VCaP (cell line): ENCODE data around the gene TMEM74B.
"Not testable (repeated sequence)": the region's sequence is repeated elsewhere in the genome, so short reads cannot be mapped to it uniquely, and the experiment has no call there.

Experiments used
- H3K27ac ChIP-seq: fragments of 450-650 bp; 2 replicates; pipeline ENCODE4 v1.5.1; 2017
- CTCF ChIP-seq: fragments of 450-650 bp; conservative IDR thresholded peaks from 2 replicates; pipeline ENCODE4 v1.5.1; 2017; ENCODE audit warnings: mild to moderate bottlenecking, moderate library complexity

The TMEM74B gene

GRCh38 chr20:1216527-1217427, 32.0 kb upstream of the TMEM74B start:
- TF ChIP-seq CTCF = peak; percentile 35
- H3K27ac ChIP-seq = not testable (repeated sequence)

- no peak overlapping the region for H3K27ac ChIP-seq
Measured at GRCh38 chr20:1215386-1216170, 30.8 kb upstream of the TMEM74B start.

GRCh38 chr20:1214838-1215261, 30.1 kb upstream of the TMEM74B start:
- TF ChIP-seq CTCF = no peak
- H3K27ac ChIP-seq = no peak overlapping the region

More at GRCh38 chr20:1215386-1216170, 30.8 kb upstream of the TMEM74B start:
- TF ChIP-seq CTCF = no peak

GRCh38 chr20:1212607-1213396, 28.0 kb upstream of the TMEM74B start:
- H3K27ac ChIP-seq = no peak overlapping the region
- peak; percentile 94 for TF ChIP-seq CTCF

- no peak overlapping the region for H3K27ac ChIP-seq
- TF ChIP-seq CTCF = no peak
Measured at GRCh38 chr20:1212023-1212422, 27.2 kb upstream of the TMEM74B start.

- no peak for TF ChIP-seq CTCF
- H3K27ac ChIP-seq = no peak overlapping the region
Measured at GRCh38 chr20:1210501-1210900, 25.7 kb upstream of the TMEM74B start.
